Loucy (cell line): ENCODE results near the gene KIF13A.

Experiments used
- H2AFZ ChIP-seq: fragments of 200-600 bp; sonication (generic); 2 replicates; pipeline ENCODE4 v1.6.0; 2016; ENCODE audit warnings: antibody characterized with exemption, mild to moderate bottlenecking, low read length, moderate library complexity
- H3F3A ChIP-seq: fragments of 200-600 bp; 2 replicates; pipeline ENCODE4 v1.6.0; 2016; ENCODE audit warnings: antibody characterized with exemption, low read depth, mild to moderate bottlenecking
- H3K27me3 ChIP-seq: fragments of 200-600 bp; sonication (generic); 2 replicates; pipeline ENCODE4 v1.6.1; 2014; ENCODE audit warnings: low read length, mild to moderate bottlenecking; ENCODE audit not compliant: insufficient read depth, poor library complexity, severe bottlenecking
- H3K36me3 ChIP-seq: fragments of 200-600 bp; sonication (generic); 2 replicates; pipeline ENCODE4 v1.6.1; 2016; ENCODE audit warnings: low read length; ENCODE audit not compliant: insufficient read depth
- H3K4me1 ChIP-seq: fragments of 200-600 bp; sonication (generic); 2 replicates; pipeline ENCODE4 v1.5.1; 2014; ENCODE audit warnings: low read length, mild to moderate bottlenecking; ENCODE audit not compliant: insufficient read depth, poor library complexity, severe bottlenecking
- H3K4me2 ChIP-seq: fragments of 200-600 bp; sonication (generic); 2 replicates; pipeline ENCODE4 v1.6.0; 2014; ENCODE audit warnings: antibody characterized with exemption, low read length, low read depth, mild to moderate bottlenecking; ENCODE audit not compliant: poor library complexity, severe bottlenecking
- H3K4me3 ChIP-seq: fragments of 200-600 bp; sonication (generic); 2 replicates; pipeline ENCODE4 v1.5.1; 2014; ENCODE audit warnings: low read length, mild to moderate bottlenecking, mixed read lengths; ENCODE audit not compliant: poor library complexity, severe bottlenecking
- H3K79me2 ChIP-seq: fragments of 200-600 bp; sonication (generic); 2 replicates; pipeline ENCODE4 v1.6.1; 2014; ENCODE audit warnings: low read length; ENCODE audit not compliant: insufficient read depth
- H3K9ac ChIP-seq: fragments of 200-600 bp; sonication (generic); 2 replicates; pipeline ENCODE4 v1.6.0; 2014; ENCODE audit warnings: mild to moderate bottlenecking, low read depth, low read length, moderate library complexity; ENCODE audit not compliant: poor library complexity, severe bottlenecking
- H3K9me2 ChIP-seq: fragments of 200-600 bp; sonication (generic); replicated peaks from 2 replicates; pipeline ENCODE4 v1.6.1; 2016; ENCODE audit warnings: low read depth, low read length, mixed read lengths
- H3K9me3 ChIP-seq: fragments of 200-600 bp; sonication (generic); 2 replicates; pipeline ENCODE4 v1.6.1; 2014; ENCODE audit warnings: mild to moderate bottlenecking, antibody characterized with exemption, low read length, low read depth; ENCODE audit not compliant: insufficient read depth
- H4K20me1 ChIP-seq: fragments of 200-600 bp; sonication (generic); 2 replicates; pipeline ENCODE4 v1.6.0; 2014; ENCODE audit warnings: antibody characterized with exemption, low read length, mild to moderate bottlenecking; ENCODE audit not compliant: insufficient read depth, poor library complexity, severe bottlenecking
- CTCF ChIP-seq: fragments of 200-600 bp; sonication (generic); conservative IDR thresholded peaks from 2 replicates; pipeline ENCODE4 v1.5.1; 2014; ENCODE audit warnings: mild to moderate bottlenecking, antibody characterized with exemption, low read length
- EZH2phosphoT487 ChIP-seq: fragments of 200-600 bp; IDR thresholded peaks from 2 replicates; pipeline ENCODE4 v1.6.1; 2018; ENCODE audit warnings: antibody characterized with exemption, mild to moderate bottlenecking, moderate library complexity, borderline replicate concordance

Gene KIF13A

GRCh38 chr6:17878734-17879133, 108.7 kb downstream of the KIF13A start:
- H3K9ac ChIP-seq, result no peak overlapping the region
- no peaks in the 10 kb centered on the region for H3K9me2 ChIP-seq
- TF ChIP-seq CTCF (no peak), EZH2phosphoT487 (no peak)
- H4K20me1 ChIP-seq, result no peaks in the 10 kb centered on the region
- H3K4me3 ChIP-seq, result no peak overlapping the region
- H3K27me3 ChIP-seq, result no peaks in the 10 kb centered on the region
- no peaks in the 10 kb centered on the region for H3K79me2 ChIP-seq
- no peaks in the 10 kb centered on the region for H3K9me3 ChIP-seq
- H3K36me3 ChIP-seq, result no peaks in the 10 kb centered on the region
- H3K4me2 ChIP-seq, result no peak overlapping the region
- no peak overlapping the region for H2AFZ ChIP-seq
- H3F3A ChIP-seq, result no peaks in the 10 kb centered on the region
- no peaks in the 10 kb centered on the region for H3K4me1 ChIP-seq

- Histone ChIP-seq H3K79me2 (no peaks in the 10 kb centered on the region), H3F3A (no peaks in the 10 kb centered on the region), H4K20me1 (no peaks in the 10 kb centered on the region), H3K9me3 (no peaks in the 10 kb centered on the region), H2AFZ (no peak overlapping the region), H3K9me2 (no peaks in the 10 kb centered on the region), H3K36me3 (no peaks in the 10 kb centered on the region), H3K27me3 (no peaks in the 10 kb centered on the region), H3K9ac (no peak overlapping the region), H3K4me2 (no peak overlapping the region), H3K4me1 (no peaks in the 10 kb centered on the region), H3K4me3 (no peak overlapping the region)
- TF ChIP-seq CTCF (no peak), EZH2phosphoT487 (no peak)
These were observed 109.5 kb downstream of the KIF13A start for GRCh38 chr6:17877895-17878440.

GRCh38 chr6:17877196-17877894, 110.1 kb downstream of the KIF13A start:
- H3K4me2 ChIP-seq, result no peak overlapping the region
- no peaks in the 10 kb centered on the region for H3K27me3 ChIP-seq
- TF ChIP-seq EZH2phosphoT487 (no peak), CTCF (no peak)
- H3K79me2 ChIP-seq, result no peaks in the 10 kb centered on the region
- no peak overlapping the region for H2AFZ ChIP-seq
- no peaks in the 10 kb centered on the region for H3K4me1 ChIP-seq
- no peaks in the 10 kb centered on the region for H4K20me1 ChIP-seq
- H3K4me3 ChIP-seq, result no peak overlapping the region
- no peaks in the 10 kb centered on the region for H3F3A ChIP-seq
- H3K9me3 ChIP-seq, result no peaks in the 10 kb centered on the region
- no peak overlapping the region for H3K9ac ChIP-seq
- H3K9me2 ChIP-seq, result no peaks in the 10 kb centered on the region
- H3K36me3 ChIP-seq, result no peaks in the 10 kb centered on the region
